Measurements from ENCODE around the gene C10orf105. TPM values are rescaled to one million over a fixed set of nuclear protein-coding genes. Genes with fewer than 3 reads are reported as not detected.

C10orf105 gene
- total RNA-seq, result 0.06 TPM

GRCh38 chr10:71719464-71720201 is at the start of gene C10orf105:
Gene C10orf105 (minus strand): TSS chr10:71719778. CDS start chr10:71716337, 3,441 bp downstream.

Other genes with a start within 250 kb of the C10orf105 start
- gene VSIR, start 53.7 kb upstream of the C10orf105 start, total RNA-seq, result 31.1 TPM
- 715 TPM for gene PSAP, start 131.5 kb upstream of the C10orf105 start, total RNA-seq
- gene CHST3, start 244.6 kb upstream of the C10orf105 start, total RNA-seq, result 28.2 TPM

Measured in metanephros (tissue), 1 donor.